NCI-H82 treated with DMSO at 0.1 percent for 48 hours (cell line): ENCODE measurements around the gene PRDM1.

ENCODE experiments used
- DNase-seq: peaks from one replicate; lab custom pipeline; 2025; ENCODE audit not compliant: unreplicated experiment; lab: John Stamatoyannopoulos, UW

The PRDM1 gene

DNA sequence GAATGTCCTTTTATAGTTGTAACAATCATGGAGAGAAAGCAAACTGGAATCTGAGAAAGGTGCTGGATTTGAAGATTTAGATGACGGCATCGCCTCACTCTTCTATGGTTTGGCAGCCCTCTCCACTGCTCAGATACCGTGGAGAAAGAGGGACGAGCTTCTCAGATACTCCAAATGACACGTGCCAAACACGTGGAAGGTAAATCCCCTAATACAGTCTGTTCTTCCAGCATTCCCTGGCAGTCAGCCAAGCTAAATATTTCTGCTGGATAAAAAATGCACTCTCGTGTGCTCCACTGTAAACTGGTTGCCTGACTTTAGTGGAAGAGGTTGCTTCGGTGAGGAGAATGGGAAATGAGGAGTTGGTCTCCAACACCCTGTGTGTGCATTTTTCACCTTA is 16.7 kb upstream of the PRDM1 start:
- peak; percentile 85 for DNase-seq

DNA sequence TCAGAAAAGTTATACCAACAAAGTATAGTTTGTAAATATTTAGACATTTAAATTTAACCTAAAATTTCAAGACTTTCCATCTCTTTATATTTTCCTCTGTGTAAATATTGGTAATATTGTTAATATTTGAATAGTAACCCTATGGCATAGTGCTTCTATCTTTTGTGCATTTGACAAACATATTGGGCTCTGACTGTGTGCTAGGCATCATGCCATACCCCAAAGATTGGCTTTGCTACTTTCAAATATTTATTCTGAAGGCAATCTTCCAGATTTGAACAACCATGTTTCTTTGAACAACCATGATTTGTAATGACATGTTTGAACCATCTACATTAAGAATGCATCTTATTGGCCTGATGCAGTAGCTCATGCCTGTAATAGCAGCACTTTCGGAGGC is 15.5 kb upstream of the PRDM1 start:
- DNase-seq = no peak

DNA sequence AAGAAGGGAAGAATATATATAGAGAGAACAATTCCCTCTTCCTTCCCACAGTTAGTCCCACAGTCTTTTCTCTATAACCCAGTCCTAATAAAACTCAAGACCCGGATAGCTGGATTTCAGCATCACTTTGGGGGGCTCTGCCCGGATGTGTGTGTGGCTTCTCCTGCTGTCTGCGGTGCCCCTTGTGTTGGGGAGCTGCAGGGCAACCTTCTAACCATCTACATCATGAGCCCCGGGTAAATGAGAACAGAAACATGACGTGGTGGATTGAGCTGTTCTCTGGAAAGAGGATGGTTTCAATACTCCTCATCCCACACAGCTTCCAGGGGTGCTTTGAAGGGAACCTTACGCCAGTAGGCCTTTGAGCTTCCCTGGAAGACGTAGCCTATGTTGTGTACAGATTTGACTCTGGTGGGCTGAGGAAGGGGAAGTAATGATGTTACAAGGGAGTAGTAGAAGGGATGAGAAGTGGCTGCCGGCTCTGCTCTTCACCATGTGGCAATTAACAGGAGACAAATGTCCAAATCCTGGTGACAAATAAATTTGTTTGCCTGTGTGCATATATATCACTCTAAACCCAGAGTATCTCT is 13.5 kb upstream of the PRDM1 start:
- no peak for DNase-seq

DNA sequence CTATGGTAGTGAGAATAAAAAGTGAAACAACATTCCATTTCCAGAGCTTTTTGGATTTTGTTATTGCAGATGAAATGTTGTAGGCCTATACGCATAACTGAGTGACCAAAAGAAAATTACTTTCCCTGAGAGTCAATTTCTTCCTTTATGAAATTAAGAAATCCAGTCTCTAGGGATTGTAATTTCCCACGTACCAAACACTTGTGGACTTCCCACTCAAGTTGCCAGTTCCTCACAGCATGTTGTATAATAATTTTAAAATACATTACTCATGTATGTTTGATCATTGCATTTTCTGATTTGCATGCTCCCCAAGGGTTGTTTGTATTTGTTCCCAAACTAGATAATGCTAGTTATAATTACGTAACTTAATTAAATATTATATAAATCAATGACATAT is 12.0 kb upstream of the PRDM1 start:
- no peak for DNase-seq

DNA sequence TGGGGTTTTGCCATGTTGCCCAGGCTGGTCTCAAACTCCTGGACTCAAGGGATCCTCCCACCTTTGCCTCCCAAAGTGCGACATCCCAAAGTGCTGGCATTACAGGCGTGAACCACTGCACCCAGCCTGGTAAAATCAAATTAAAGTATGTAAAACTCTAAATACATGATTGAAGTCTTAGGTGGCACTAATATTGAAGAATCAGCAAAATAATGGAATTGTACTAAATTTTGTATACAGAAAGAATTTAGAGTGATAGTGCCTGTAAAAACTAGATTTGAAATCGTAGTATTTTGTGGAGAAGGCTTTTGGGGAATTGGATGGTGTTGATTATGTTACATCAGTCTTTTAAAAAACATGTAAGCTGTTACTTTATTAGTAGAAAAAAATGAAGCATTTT is 10.0 kb upstream of the PRDM1 start:
- DNase-seq = no peak

DNA sequence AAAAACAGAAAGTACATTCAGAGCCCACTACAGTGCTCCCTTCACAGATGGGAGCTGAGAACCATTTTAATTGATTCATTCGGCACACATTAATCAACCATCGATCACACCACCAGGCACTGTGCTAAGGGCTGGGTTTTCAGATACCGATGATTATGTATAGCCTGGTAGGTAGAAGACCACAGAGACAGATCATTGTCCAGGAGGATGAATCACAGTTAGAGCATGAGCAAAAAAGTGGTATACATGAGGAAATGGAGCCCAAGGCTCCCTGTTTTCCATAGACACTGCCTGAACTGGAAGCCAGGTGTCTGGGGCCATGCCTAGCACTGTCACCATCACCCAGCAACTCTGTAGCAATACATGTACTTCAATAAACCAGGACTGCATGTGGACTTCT is 9.0 kb upstream of the PRDM1 start:
- DNase-seq = no peak

DNA sequence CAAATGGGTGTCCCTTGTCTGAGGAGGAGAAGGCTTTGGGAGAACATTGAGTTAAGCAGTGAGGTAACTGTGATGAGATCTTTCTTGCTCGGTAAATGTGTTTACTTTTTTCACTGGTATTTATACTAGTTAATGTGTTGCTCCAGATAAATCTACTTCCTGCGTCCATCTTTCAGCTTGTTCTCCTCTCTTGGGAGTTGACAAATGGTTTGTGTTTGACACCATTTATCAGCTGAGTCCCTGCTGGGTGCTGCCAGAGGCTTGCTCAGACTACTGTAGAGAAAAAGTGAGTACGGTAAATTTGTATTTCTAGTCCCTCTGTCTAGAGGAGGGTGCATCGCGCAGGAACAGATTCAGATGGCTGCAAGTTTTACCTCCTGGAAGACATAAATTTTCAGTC is 8.3 kb upstream of the PRDM1 start:
- DNase-seq = no peak

DNA sequence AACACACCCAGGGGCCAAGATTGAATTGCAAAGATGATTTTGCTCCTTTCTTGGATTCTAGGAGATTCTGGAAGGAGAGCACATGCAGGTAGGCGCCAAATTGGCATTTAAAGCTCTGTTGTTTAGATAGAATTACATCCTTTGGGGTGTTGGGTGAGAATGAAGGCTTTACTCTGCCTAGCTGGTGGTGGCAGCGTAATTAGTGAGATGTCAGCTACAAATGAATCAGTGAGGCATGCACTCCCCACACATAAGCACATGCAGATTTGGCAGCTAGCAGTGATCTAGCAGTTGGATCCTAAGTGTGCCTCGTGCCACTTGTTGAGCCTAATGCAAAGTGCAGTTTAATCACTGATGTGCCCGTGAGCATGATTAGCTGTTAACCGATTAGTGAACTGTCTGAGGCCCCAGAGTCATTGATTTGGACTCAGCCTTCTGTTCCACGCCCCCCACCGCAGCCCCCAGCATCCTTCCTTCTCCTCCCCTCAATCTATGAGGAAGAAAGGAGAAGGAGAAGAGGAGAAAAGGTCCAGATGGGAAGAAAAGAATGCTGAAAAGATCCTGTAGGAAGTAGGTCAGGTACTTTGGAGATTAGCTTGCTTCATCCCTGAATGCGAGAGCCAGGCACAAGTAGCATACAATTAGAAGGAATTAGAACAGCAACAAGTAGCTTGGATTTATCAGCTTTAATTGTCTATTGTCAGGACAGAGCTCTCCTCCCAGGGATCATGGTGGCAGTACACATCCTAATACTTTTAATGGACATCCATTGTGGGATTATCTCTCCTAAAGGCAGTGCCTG is 6.0 kb upstream of the PRDM1 start:
- DNase-seq = peak; percentile 93

DNA sequence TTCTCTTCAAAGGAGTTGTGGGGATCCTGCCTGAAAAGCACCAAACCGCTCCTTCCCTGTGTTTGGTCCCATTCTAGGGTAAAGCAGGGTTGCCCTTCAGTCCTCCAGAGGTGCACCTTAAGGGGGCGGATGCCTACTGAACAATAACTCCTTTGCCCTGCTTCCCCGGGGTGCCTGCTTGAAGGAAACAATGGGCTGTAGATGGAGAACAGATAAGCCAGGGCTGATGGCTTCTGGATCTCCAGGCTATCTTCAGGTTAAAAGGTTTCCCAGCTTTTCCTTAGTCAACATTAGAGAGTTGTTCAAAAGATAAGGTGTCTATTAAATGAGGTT is 5.4 kb upstream of the PRDM1 start:
- no peak for DNase-seq

DNA sequence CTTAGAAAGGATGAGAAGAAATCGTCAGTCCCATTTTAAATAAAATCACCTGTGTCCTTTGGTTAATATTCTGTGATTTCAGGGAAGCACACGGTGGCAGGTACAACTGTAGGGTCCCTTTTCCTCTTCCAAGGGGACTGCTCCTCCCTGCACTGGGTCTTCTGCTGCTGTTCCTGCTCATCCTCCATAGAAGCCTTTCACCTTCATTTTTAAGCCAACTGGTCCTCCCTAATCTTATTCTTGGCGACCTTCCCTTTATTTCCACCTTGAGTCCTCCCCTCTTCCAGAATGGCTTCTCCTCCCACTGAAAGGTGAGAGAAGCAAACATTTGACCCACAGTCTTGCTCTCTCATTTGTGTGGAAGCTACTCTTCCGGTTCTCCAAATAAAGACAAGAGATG is 4.4 kb upstream of the PRDM1 start:
- DNase-seq = no peak

DNA sequence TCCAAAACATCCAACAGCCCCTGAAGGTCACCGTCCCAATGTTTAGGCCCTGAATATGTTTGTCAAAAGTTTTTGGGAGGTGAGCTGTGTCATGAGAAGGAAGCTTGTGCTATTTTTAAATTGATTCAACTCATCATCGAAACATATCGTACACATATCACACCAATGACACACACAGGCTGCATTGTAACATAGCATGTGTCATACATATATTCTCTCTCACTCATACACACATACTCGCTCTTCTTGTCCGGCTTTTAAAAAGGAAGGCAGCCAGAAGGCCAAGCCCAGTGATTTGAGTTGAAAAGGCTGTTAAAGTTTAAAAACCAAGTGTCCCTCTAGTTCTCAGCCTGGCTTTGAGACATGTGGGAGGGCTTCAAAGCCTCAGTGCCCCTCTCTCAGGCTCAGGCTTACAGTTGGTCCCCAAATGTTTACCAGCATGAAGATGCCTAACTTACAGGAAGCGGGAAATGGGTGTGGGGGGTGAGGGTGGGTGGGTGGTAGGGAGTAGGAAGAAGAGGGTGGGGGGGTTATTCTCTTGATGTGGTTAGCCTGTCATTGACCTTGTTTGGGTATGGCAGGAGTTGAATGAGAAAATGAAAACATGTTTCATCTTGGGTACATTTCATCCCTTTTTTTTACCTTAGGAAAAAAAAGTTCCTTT is 3.3 kb upstream of the PRDM1 start:
- DNase-seq = no peak

DNA sequence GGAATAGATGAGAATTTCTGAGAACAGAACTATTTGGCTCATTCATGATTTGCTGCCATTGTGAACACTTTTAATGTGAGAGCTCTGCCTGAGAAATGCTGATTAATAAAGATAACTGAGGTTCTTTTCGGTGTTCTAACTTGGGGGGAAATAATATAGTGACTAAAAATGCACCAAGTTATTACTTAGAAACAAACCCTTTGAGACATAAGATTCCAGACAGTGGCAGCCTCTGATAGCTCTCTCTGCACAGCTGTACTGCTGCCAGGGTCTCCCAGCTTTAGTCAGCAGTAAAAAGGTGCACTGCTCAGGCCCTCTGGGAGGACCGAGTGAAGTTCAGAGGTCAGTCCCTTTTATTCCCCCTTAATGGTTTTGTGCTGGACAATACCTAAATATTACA is 2.5 kb upstream of the PRDM1 start:
- DNase-seq = no peak

DNA sequence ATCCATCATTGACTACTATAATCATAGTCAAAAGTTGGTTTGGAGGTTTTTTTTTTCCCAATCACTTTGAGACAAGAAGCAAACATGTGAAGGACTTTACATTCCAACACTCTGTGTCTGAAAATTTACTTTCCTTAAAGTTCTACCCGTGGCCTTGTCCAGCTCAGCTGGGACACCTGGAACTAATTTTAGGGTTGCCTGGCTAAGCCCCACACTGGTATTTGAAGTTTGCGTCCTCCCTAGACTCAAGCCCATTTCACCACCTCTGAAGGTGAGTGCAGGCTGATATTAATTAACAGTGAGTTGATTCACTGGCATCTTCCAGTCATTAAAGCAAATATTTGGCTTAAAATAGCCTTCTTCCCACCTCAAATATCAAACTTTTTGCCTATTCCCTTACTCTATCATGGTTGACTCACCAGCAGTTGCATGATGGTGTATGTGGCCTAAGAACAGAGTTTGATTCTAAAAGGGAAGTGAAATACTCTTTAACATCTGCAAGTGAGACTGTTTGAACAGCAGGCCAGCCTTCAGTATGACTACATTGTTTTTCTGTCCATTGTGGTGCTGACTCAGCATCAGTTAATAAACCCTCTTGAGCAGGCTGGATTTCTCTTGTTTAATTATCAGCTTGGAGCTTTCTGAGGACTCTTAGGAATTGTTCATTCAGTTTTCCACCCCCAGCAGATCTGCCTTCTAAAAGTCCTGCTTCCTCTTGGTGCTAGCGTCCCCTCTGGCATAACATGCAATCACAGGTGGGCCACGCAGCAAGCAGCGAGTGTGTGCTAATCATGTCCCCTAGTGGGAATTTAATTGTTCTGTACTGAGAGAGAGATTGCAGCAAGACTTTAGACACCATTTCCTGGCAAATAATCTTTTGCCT is 1.8 kb upstream of the PRDM1 start:
- peak; percentile 52 for DNase-seq

DNA sequence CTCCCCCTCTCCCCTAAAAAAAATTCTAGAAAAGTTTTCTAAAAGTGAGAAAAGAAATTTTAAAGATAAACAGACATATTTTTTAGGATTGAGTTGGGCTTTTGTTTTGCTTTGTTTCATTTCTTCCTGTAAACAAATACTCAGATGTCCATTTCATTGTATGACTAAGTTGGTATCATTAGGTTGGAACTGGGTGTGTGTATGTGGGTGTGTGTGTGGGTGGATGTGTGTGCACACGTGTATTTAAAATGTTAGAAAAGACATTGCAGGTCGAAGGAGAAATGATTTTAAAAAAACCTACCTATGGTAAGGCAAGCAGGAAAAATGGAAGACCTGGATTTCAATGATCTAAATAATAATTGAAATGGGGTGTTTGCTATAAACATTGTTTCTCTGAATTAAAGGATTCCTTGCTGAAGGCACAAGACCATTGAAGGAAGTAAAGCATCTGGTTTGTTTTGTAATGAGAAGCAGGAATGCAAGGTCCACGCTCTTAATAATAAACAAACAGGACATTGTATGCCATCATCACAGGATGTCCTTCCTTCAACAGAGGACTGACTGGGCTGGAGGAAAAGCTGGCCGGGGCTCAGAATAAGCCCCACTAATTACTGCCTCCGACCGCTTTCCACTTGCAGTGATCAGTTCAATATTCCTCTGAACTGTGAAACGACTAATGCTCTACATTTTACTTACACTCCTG is 996 bp upstream of the PRDM1 start:
- peak; percentile 15 for DNase-seq

DNA sequence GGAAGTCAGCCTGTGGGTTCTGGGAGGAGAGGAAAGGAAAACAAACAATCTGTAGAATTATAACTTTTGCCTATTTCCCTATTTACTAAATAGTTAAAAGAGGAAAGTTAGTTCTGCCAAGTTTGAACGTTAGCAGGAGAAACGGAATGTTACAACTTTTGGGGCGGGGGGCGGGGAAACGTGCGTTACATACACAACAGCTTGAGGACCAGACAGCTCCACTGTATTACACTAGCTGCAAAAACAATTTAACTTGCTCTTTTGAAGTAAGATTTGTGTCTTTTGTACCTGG is 498 bp upstream of the PRDM1 start:
- DNase-seq = no peak

DNA sequence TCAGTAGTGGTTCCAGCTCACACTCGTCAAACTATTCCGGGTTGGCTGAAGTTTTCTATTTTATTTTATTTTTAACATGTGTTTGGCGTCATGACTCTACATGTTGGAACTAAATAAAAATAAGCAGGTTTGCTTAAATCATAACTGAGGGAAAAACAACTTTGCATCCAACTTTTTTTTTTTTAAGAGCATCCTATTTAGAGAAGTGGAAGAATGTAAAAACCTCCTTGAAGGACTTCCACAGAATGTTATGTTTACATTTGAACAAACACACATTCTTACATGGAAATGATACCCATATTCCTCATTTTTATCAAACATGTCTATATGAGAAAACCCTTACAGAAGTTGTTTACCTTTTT is 659 bp downstream of the PRDM1 start:
- DNase-seq = no peak

DNA sequence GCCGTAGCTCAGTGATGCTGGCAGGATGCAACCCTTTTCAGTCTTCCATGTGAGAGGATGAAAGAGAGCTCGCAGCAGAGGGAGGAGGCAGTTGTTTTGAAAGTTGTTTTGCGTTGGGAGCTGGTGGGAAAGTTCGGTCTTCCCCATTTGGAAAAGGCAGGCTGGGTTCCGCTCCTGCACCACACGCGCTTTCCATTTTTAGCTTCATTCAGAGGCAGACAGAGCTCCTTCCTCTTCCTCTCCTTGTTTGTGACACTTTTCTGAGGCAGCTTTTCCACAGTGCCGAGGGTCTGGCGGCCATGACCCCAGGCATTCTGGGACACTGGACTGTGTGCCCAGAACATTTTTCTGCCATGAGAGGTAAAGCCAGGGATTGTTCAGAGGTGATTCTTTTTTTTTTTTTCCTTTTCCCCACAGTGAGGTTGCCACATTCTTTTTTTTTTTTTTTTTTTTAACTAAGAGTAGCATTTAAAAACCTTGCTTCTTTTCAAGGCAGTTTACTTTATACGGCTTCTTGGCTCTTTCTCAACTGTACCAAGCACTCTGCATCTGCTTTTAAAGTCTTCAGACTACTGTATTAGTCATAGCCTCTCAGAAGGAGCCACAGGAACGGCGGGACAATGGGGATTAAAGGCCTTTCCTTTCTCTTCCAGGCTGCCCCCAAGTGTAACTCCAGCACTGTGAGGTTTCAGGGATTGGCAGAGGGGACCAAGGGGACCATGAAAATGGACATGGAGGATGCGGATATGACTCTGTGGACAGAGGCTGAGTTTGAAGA is 1.6 kb downstream of the PRDM1 start:
- no peak for DNase-seq

DNA sequence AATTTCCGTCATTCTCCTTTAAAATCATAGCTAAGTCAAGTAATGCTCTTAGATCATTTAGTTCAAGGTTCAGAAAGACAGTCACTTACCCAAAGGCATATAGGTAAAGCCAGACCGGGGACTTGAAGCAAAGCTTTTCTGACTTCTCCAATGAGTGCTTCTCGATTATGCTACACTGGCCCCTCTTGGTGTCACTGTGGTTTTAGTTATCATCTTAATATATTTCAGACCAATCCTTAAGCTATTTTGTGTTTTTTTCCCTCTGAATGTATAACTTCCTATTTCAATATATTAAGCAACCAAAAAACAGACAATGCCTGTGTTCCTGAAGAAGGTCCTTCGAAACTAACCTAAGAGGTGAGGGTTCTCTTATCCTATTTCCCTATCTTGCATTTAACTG is 3.9 kb downstream of the PRDM1 start:
- no peak for DNase-seq

DNA sequence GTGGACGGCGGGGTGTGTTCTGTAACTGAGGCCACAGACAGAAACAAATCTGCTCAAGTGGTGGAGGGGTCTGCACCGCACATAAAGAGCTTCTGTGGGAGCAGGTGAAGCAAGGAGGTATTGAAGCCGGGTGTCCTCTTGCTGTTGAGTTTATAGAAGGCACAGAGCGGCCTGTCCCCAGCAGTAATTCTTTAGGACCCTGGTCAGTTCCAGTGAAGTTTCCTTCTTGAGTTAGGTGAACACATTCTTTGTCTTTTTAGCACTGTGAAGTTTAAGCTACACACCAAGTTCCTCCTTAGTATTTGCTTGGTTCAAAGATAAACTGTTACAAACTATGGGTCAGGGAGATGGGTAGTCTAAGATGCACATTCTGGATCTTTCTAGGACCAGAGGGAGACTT is 6.1 kb downstream of the PRDM1 start:
- no peak for DNase-seq

DNA sequence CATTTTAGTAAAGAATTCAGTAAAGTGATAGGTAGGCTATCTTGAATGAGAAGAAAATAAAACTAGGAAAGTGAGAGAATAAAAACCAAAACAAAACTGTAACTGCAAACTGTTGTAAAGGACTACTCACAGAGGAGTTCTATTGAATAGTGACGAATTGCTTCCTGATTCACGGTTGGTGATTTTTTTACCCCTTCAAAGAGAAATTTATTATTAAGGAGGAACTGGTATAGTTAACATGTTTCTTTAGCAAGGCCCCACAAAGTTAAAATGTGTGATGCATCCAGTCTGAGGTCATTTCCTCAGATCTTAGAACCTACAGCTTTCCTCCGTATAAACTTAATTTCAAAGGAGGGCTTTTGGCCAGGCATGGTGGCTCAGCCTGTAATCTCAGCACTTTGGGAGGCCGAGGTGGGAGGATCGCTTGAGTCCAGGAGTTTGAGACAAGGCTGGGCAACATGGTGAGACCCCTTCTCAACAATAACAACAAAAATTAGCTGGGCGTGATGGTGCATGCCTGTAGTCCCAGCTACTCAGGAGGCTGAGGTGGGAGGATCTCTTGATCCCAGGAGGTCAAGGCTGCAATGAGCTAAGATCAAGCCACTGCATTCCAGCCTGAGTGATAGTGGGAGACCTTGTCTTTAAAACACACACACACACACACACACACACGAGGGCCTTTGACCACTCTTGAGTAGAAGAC is 8.3 kb downstream of the PRDM1 start:
- no peak for DNase-seq
